Femur (tissue), 1 donor: ENCODE measurements around the gene RSPH1.

Source experiments
- DNase-seq: peaks from one replicate; pipeline ENCODE4 v3.0.0-alpha.2; 2017

RSPH1 gene

DNA sequence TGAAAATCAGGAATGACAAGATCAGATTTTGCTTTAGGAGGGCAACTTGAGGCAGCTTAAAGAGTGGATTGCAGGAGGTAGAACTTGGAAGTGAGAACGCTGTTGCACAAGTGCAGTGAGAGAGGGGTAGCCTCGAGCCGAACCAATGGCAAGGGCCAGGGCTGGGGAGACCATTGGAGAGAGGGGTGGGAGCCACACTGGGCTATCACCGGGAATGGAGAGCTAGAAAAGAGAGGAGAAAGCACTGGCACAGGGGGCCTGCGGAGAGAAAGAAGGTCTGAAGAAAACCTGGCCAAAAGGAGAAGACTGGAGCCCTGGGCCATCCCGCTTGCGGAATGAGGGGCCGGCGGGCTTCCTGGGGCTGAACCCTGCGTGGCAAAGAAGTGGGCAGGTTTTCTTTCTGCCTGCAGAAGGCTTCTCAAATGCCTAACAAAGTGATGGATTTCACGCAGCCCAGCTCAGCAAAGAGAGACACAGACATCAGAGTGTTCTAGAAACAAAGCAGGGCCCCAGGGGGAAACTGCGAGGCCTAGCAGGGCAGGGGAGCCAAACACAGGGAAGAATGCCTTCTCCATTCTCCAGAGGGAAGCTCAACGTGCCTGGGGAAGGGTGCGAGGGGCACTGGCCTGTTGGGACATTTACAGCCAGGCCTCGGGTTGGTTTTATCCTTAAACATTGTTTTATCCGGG is 16.5 kb upstream of the RSPH1 start:
- no peak for DNase-seq

DNA sequence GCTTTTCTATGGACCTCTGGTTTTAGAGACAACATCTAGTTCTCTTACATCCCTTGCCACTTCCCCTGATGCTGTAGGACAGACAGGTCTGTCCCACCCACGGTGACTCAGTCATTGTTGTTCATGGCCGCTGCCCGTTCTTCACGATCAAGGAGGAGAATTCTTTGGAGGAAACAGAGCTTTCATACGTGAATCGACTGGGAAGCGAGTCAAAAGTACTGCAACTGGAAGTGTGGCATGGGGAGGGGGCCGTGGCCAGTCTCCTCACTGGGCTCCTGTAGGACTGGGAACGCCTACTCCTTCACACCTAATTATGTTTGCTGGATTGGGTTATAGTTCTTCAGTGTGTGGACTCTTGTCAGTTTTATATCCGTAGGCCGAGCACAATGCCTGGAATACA is 13.2 kb upstream of the RSPH1 start:
- no peak for DNase-seq

DNA sequence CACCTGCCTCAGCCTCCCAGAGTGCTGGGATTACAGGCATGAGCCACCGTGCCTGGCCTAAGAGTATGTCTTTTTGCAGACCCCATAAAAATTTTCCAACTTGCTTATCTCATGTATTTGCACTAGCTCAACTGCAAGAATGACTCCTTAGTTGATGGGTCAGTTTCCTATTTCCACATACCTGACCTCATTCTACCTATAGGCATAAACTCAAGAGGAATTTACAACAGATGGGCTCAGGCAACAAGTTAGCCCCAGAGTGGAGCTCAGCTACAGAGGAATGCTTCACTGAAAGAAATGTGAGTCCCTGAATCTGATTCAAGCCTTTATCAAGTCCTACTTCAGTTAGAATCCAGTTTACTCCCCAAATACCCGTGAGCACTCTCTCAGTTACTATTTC is 12.3 kb upstream of the RSPH1 start:
- no peak for DNase-seq

DNA sequence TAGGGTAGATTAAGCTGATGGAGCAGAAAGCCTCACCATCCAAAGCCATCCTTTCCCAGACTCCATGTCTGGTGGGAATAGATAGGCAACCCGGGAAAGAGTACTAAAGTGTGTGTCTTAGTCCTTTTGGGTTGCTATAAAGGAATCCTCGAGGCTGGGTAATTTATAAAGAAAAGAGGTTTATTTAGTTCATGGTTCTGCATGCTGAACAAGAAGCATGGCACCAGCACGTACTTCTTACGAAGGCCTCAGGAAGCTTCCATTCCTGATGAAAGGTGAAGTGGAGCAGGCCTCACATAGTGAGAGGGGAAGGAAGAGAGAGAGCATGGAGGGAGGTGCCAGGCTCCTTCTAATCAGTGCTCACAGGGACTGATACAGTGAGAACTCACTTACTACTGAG is 11.4 kb upstream of the RSPH1 start:
- DNase-seq, result no peak

DNA sequence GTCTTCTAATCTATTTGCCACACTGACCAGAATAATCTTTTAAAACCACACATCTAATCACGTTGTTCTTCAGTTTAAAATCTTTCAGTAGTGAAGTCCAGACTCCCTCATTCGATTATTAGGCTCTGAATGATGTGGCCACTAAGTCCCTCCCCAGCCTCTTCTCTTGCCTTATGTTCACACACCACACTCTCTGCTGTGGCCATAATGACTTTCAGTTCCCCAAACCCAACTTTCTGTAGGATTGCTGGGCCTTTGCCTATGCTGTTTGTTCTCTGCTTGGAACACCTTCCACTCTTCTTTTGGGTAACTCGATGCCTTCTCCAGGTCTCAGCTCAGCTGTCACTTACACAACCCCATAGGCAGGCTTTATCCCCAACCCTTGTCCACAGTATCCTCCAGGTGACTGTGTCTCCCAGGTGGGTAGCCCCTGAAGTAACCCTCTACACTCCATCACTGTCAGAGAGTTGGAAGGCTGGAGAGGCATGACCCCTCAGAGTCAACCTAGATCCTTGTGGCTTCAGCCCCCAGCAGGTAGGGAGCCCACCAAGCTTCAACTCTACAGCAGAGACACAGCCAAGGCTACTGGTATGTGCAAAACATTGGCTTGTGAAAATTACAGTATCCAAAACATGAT is 9.2 kb upstream of the RSPH1 start:
- DNase-seq, result no peak

DNA sequence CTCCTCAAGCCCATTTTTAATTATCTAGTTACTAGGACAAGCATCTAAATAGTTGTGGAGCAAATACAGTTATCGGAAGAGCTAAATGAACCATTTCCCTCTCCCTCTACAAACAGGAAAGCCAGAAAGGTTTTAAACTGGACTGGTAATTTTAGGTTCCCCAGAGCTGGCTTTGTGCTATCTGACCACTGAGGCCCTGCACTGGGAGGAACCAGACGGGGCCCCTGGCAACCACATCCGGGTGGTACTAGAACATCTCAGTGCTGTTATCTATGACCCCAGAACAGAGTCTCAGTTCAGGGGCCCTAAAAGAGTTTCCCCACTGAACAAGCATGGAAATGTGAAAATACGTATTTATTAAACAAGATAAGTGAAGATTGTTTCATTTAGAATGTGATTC is 7.7 kb upstream of the RSPH1 start:
- no peak for DNase-seq

DNA sequence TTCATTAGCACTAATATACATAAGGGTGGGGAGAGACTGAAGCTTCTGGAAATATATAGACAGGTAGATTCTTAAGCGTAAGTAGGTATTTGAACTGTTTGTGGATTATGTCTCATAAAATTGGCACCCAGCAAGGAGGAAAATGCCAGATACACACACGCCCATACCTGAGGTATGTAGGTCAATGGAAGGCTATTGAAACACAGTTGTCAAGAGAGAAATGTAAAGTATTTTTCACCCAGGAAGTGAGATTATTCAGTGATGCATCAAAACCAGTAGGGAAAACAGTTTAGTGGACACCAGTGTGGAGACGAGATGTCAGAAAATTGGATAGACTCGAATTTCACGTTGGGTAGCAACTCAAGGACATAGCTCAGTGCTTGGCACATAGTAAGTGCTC is 4.7 kb upstream of the RSPH1 start:
- no peak for DNase-seq

DNA sequence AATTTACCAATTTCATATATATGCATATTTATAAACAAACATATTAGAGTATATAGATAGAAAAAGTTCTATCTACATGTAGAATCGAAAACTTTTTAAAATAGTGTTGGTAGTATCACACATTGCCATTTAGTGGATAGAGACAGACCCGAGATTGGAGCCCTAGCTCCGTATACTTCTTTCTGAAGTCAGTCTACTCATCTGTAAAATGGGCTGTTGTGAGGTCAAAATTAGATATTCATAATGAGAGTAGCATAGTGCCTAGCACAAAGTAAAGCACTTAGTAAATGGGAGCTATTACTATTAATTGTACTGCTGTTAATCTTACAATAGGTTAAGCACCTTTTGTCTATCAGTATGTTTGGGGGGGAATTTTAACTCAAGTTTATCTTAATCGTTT is 4.2 kb upstream of the RSPH1 start:
- no peak for DNase-seq

DNA sequence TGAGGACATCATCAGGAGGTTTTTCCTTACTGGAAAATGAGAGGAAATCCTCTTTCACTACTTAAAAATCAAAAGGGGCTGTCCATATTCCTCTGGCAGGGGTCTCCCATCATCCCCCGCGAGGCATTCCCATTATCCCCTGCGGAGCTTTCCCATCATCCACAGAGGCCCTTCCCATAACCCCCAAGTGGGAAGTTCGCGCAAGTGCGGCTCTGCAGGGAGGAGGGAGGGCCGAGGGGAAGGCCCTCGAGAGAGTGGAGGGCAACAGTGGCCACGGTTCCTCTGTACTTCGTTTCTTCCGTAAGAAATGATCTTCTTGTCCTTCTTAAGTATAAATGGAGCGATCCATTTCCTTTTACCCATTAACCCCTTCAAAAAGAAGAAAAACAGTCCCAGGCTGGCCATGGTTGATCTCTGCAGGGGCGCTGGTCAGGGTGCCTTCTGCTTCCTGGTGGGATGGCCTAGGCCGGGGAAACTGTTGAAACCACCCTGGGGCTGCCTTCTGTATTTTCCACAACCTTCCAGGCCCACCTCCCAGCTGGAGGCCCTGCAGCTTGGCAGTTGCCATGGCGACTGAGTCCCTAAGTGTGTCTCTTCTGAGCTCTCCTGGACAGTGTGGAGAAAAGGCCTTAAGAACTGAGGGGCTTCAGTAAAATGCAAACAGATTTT is 3.6 kb upstream of the RSPH1 start:
- DNase-seq, result no peak

DNA sequence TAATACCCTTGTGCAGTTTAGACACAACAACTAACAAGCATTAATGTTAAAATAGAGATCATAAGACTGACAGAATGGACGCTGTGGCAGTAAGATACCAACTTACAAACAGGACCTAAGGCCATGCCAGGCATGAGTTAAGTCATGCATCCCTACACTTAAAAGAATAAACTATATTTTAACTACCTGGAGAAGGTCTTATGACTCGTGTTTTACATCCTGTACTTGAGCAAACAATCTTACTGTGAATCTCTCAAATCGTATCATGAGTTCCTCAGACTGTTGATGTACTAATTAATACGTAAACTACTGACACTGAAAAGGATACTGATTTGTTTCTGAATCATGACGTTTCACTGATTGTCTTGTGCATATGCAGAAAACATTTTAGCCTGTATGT is 2.0 kb upstream of the RSPH1 start:
- DNase-seq, result no peak

DNA sequence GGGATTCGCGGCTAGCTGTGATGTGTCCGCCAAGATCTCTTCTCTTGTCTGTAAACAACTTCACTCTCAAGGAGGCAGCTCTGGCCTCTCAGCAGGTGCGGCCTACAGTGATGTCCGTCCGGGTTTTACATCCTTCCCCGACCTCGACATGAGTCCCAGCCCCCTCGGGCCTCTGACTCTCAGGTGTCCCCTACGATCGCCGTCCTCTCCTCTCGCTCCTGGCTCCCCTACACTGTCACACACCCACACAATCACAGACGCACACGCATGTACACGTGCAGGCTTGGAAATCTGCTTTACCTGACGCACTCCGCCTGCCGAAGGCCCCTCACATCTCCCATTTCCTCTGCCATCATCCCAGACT is 797 bp upstream of the RSPH1 start:
- no peak for DNase-seq

DNA sequence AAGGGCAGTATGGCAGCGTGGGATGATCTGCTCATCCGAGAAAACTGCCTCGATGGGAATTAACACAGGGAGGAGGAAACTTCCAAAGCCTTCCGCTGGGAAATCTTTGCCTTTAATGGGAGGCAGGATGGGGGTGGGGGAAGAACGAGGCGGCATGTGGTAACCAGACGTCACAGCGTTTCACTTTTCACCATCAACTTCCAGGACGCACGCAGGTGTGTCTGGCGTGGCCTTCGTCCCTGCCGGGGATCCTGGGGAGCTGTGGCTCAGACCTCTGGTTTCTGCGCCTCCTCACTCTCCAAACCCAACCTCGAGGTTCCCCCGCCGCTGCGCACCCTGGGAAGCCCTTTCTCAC is 282 bp downstream of the RSPH1 start:
- DNase-seq, result no peak

DNA sequence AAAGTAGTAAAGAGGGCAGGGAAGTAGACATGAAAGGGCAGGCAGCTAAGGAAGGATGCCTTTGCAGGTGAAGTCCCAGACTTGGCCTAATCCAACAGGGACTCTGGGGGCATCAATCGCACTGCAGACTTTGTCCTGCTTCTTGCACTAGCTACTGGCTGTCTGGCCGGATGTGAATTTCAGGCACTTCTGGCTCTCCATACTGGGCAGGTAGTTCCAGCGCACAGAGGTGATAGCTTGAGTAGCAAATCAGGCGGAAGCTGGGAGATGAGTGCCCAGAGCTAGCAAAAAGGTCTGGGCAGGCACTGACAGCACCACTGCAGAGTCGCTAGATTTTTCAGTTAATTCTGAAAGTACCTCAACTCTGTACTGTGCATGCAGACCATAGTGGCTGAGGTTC is 997 bp downstream of the RSPH1 start:
- DNase-seq, result no peak

DNA sequence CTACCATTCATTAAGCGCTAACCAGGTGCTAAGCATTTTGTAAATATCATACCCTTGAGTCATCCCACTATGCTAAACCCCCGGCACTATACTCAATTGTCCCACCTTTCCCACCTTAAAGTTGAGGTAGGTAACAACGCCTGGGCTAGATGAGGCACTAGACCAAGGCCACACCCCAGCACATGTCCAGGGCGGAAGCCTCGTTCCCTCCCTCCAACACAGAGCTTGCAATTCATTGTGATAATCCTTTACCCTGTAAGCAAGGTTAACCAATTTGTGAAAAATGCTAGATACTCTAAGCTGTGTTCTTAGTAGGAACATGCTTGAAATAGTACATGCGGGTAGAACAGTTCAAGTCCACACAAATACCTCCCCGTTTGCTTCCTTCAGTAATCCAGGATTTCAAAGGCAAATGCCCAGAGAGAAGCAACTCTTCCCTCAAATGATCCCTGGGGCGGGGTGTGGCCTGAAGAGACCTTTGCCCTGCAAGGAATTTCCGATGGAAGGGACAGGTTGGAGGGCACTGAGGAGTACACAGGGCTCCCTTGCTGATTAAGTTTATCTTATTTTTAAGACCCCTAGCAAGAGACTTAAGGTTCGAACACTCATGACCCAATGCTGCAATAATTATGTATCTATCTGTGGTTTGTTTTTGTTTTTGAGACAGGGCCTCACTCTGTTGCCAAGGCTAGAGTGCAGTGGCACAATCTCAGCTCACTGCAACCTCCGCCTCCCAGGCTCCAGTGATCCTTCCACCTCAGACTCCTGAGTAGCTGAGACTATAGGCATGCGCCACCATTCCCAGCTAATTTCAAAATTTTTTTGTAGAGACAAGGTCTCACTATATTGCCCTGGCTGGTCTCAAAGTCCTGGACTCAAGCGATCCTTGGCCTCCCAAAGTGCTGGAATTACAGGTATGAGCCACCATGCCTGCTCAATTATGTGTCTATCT is 2.6 kb downstream of the RSPH1 start:
- DNase-seq, result no peak

DNA sequence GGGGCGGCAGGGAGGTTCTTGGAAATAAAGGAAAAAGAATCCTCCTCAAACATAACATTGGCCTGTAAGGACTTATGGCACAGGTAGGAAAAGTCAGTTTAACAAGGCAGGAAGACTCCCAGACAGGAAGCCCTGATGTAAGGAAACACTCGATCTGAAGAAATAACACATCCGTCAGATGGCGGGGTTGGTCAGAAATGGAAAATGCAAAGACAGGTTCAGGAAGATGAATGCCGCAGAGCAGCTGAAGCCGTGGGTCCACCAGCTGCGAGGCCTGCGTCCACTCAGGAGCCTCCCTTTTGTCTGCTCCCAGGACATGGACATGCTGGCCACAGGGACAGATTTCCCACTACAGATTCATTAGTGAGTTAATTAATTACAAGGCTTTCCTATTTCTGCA is 3.8 kb downstream of the RSPH1 start:
- no peak for DNase-seq

DNA sequence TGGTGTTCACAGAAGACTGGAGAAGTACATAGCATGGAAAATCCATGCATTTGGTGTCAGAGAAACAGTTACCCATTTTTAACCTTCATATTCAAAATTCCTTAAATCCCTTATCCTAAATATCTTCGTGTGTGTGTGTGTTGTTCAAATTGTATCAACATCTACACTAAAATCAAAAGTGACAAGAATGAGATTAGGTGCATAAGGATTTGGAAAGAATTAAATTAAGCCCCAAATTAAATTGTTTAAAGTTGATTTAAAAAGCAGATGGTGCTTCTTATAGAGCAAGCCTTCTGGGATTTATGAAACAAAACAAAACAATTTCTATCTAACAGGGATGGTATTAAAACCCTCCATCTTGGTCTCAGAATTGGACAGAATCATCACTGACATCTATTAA is 4.7 kb downstream of the RSPH1 start:
- DNase-seq, result no peak

DNA sequence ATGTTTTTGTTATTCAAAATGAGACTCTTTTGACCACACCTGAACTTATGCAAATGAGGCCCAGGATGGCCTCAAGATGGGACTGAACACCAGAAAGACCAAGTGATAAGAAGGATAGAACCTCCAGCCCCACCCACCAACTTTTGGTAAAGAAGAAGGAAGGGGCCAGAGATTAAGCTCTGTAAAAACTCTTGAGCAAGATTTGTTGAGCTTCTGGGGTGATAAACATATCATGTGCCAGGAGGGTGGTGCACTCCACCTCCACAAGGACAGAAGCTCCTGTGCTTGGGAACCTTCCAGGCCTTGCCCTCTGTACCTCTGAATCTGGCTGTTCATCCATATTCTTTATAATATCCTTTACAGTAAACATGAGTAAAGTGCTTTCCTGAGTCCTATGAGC is 5.3 kb downstream of the RSPH1 start:
- no peak for DNase-seq

DNA sequence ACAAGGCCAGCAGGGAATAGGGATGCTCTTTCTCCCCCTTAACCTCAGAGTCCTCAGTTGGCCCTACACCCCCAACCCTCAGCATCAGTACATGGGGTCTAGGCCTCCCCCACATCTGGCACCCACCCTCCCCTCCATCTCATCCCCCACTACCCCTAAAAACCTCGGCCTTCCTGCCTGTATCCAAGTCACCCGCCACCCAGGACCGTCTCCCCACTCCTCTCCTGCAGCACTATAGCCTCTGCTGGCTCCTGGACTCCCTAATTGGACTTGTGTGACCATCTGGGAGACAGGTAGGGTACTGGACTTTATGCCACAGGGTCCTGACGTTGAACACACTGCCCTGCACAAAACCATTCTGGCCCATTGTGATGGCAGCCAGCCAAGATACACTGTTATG is 6.0 kb downstream of the RSPH1 start:
- DNase-seq, result no peak

DNA sequence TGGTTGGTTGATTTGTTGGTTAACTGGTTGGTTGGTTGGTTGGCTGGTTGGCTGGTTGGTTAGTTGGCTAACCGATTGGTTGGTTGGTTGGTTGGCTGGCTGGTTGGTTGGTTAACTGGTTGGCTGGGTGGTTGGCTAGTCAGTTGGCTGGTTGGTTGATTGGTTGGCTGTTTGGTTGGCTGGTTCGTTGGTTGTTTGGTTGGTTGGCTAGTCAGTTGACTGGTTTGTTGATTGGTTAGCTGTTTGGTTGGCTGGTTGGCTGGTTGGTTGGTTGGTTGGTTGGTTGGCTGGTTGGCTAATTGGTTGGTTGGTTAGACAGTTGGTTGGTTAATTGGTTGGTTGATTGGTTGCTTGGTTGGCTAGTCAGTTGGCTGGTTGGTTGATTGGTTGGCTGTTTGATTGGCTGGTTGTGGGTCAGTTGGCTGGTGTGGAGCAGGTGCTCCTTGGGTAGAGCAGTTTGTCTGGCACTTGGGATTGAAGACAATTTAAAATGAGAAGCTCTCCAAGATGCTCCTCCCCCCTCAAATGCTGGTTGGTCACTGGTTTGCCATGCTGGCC is 6.9 kb downstream of the RSPH1 start:
- DNase-seq, result no peak

DNA sequence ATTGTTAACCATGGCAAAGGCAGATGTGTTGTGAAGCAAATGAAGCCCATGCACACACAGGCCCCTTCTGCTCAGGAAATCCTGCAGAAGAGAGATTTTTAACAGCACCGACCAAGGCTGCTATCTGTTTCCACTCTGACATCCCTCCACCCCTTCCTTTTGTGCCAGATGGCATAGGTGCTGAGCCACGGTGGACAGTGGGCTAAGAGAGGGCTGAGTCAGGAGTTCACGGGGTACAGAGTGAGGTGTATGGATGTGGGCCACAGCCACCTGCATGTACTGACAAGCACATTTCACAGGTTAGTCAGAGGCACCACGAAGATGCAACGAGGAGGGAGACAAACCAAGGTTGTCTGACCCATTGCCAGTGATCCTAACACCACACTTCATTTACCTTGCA is 9.5 kb downstream of the RSPH1 start:
- DNase-seq, result no peak

DNA sequence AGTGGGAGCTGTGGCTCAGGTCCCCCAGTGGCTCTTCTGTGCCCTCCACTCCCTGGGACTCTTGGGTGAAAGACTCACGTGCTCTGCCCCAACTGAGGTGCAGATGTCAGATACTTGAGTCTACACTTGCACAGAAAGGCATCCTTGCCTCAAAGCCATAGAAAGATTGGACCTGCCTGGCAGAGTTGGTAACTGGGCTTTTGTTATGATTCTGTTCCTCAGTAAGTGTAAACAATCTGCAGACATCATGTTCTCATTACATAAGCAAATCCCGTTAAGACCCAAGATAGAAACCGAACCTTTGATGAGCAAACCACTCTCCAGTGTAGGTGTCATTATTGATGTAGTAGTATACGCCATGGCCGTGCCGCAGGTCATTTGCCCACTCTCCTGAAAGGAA is 10.0 kb downstream of the RSPH1 start:
- no peak for DNase-seq

DNA sequence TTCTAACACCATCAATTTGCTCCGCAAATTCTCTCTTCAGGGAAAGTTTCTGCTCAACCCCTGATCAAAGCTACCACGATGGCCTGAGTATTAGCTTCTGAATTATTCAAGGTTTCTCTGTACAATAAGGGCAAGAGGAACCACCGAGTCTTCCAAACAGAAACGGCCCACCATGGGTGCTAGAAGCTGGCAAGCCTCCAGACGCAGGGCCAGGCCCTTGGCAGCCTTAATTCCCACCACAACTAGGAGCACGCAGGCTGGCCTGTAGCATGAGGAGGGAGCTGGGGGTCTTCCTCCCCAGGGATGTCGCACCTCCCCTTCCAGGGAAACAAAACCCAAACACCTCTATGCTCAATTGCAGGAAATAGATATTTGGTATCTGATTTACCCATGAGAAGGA is 11.1 kb downstream of the RSPH1 start:
- no peak for DNase-seq

DNA sequence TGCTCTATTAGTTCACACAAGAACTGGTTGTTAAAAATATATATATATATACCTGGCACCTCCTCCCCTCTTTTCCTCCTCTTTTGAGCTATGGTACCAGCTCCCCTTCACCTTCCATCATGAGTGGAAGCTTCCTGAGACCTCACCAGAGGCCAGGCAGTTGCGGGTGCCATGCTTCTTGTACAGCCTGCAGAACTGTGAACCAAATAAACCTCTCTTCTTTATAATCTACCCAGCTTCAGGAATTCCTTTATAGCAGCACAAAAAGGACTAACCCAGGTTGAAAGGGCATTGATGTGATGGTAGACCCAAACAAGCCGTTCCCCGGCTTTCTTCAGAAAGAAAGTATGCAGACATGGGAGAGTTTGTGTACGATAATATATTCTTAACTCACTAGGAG is 14.9 kb downstream of the RSPH1 start:
- no peak for DNase-seq
